GM12878 (cell line): ENCODE results near the gene C10orf143. TPM values are rescaled to one million over a fixed set of nuclear protein-coding genes. Genes with fewer than 3 reads are reported as not detected.

Experiments
- ATAC-seq: fragments of 200-7000 bp; cut with Tn5 transposase; 3 replicates; pipeline ENCODE4 v1.9.1; 2020; ENCODE audit warnings: mild to moderate bottlenecking, moderate library complexity
- BruUV-seq: library from RNA; stranded (reverse); fragments of 400-500 nt; replicated peaks from 2 replicates; lab custom pipeline; 2021; lab: Mats Ljungman, UMichigan
- CTCF ChIA-PET: fragments of 300-600 bp; sonication (Branson Sonifier 250); formaldehyde crosslinking; extraction: SDS; loops from one replicate; lab custom pipeline; 2021; ENCODE audit warnings: inconsistent platforms; lab: Yijun Ruan, JAX
- POLR2A ChIA-PET: fragments of 350-600 bp; formaldehyde crosslinking; extraction: SDS; loops from one replicate; lab custom pipeline; 2021; ENCODE audit warnings: inconsistent platforms; lab: Charles Lee
- RAD21 ChIA-PET: fragments of 300-600 bp; sonication (Branson Sonifier 250); formaldehyde crosslinking; loops from one replicate; lab custom pipeline; 2023; ENCODE audit warnings: antibody characterized with exemption; ENCODE audit not compliant: unreplicated experiment; lab: Charles Lee
- SMC1A ChIA-PET: fragments of 300-600 bp; sonication (Branson Sonifier 250); formaldehyde crosslinking; loops from one replicate; lab custom pipeline; 2023; ENCODE audit not compliant: unreplicated experiment, uncharacterized antibody; lab: Charles Lee
- DNase-seq: peaks from one replicate; pipeline ENCODE4 v3.0.0-alpha.2; 2011; ENCODE audit warnings: low read depth, low spot score
- FAIRE-seq: peaks from 3 replicates; lab custom pipeline; 2011; peaks lifted over from hg19 to GRCh38; lab: Jason Lieb, UNC
- H2AFZ ChIP-seq: 2 replicates; pipeline ENCODE4 v1.6.0; 2011; ENCODE audit warnings: low read depth, low read length, control low read depth; ENCODE audit not compliant: control insufficient read depth
- H3K27ac ChIP-seq: 2 replicates; pipeline ENCODE4 v1.5.1; 2011; ENCODE audit warnings: control low read depth; ENCODE audit not compliant: control insufficient read depth, insufficient read depth
- H3K27me3 ChIP-seq, 2 experiments: replicated peaks in 1 of 2; 2 replicates each; pipeline versions ENCODE4 v1.6.0 to v1.6.1; 2011; ENCODE audit warnings: low read length in 1 of 2; ENCODE audit not compliant: control insufficient read depth in 2 of 2, insufficient read depth in 2 of 2
- H3K36me3 ChIP-seq, 2 experiments: 2 replicates each; pipeline ENCODE4 v1.5.1; 2011; ENCODE audit warnings: low read length in 1 of 2; ENCODE audit not compliant: control insufficient read depth in 2 of 2, insufficient read depth in 2 of 2
- H3K4me1 ChIP-seq: 2 replicates; pipeline ENCODE4 v1.6.1; 2011; ENCODE audit warnings: mild to moderate bottlenecking, low read length, moderate library complexity, mixed read lengths; ENCODE audit not compliant: control insufficient read depth, insufficient read depth
- H3K4me2 ChIP-seq: 2 replicates; pipeline ENCODE4 v1.6.0; 2011; ENCODE audit warnings: control low read depth; ENCODE audit not compliant: control insufficient read depth, insufficient read depth
- H3K4me3 ChIP-seq: fragments of 200-600 bp; sonication (generic); 2 replicates; pipeline ENCODE4 v1.5.1; 2016
- H3K79me2 ChIP-seq: 2 replicates; pipeline ENCODE4 v1.6.0; 2011; ENCODE audit warnings: low read length; ENCODE audit not compliant: control insufficient read depth, insufficient read depth
- H3K9ac ChIP-seq: 2 replicates; pipeline ENCODE4 v1.8.0; 2011; ENCODE audit warnings: low read length, control low read depth, mixed read lengths; ENCODE audit not compliant: control insufficient read depth, insufficient read depth
- H3K9me3 ChIP-seq: replicated peaks from 3 replicates; pipeline ENCODE4 v1.5.1; 2011; ENCODE audit warnings: mild to moderate bottlenecking, low read length; ENCODE audit not compliant: control insufficient read depth, insufficient read depth
- H4K20me1 ChIP-seq: 2 replicates; pipeline ENCODE4 v1.6.0; 2011; ENCODE audit not compliant: control insufficient read depth, insufficient read depth
- CBFB ChIP-seq: IDR thresholded peaks from 2 replicates; pipeline ENCODE4 v1.6.1; 2016; ENCODE audit warnings: antibody characterized with exemption, low read depth
- EP300 ChIP-seq, 2 experiments: fragments of 150-350 bp in 1 of 2; IDR thresholded peaks; 2 replicates each; pipeline ENCODE4 v1.6.1; 2011 to 2012; ENCODE audit warnings: low read depth in 2 of 2, low read length in 2 of 2, borderline replicate concordance in 1 of 2, improper control_type of control experiment in 1 of 2, inconsistent platforms in 1 of 2; ENCODE audit not compliant: control insufficient read depth in 1 of 2
- HDAC6 ChIP-seq: fragments of 200-600 bp; sonication (generic); IDR thresholded peaks from one replicate; pipeline ENCODE4 v1.8.0; 2017; ENCODE audit warnings: antibody characterized with exemption; ENCODE audit not compliant: unreplicated experiment
- TBL1XR1 ChIP-seq: IDR thresholded peaks from 2 replicates; pipeline ENCODE4 v1.6.1; 2012; ENCODE audit warnings: low read depth, low read length, improper control_type of control experiment
- ZBED1 ChIP-seq: IDR thresholded peaks from 2 replicates; pipeline ENCODE4 v1.6.1; 2016; ENCODE audit warnings: borderline replicate concordance
- WGBS: methylation state at CpG from one replicate; pipeline ENCODE4 v1.1.6; 2016; ENCODE audit warnings: low lambda C conversion rate; ENCODE audit not compliant: insufficient replicate concordance, insufficient coverage; ENCODE audit errors: missing lambda C conversion rate; 5-methylcytosine and 5-hydroxymethylcytosine counted together
- in situ Hi-C: fragments of 300-500 bp; cut with MboI; formaldehyde crosslinking; loops from 9 replicates; pipeline ENCODE4 v1.14.3; 2018; ENCODE audit warnings: mixed read lengths
- intact Hi-C: fragments of 100-400 bp; cut with micrococcal nuclease; formaldehyde crosslinking; loops from one replicate; pipeline ENCODE4 v1.14.2; 2022; ENCODE audit not compliant: unreplicated experiment
- polyA plus RNA-seq, 11 experiments: library from polyadenylated mRNA; depleted of rRNA in 4 of 11; unstranded in 6 of 11; stranded (reverse) in 5 of 11; fragments of >200 nt; fragmentation: Nextera tagmentation in 4 of 11; fragmentation: Illumina TruSeq in 1 of 11; extraction: Ambion mirVana in 4 of 11; extraction: Trizol in 1 of 11; gene quantifications; 1 replicate in 1 of 11; 2 replicates in 10 of 11; pipeline versions ENCODE4 v1.2.1 to v1.2.3, GENCODE V29; 2011 to 2016; ENCODE audit warnings: inconsistent platforms in 2 of 11, missing spikeins in 2 of 11, low read depth in 1 of 11
- total RNA-seq, 4 experiments: library from RNA; depleted of rRNA in 3 of 4; stranded (reverse); fragments of >200 nt in 3 of 4; fragmentation: Illumina TruSeq in 1 of 4; extraction: Trizol in 1 of 4; gene quantifications; 2 replicates each; pipeline versions ENCODE4 v1.2.1 to v1.2.3, GENCODE V29; 2013 to 2021
- TF ChIP-seq, protein P1 (sequence below): IDR thresholded peaks from 2 replicates; pipeline ENCODE4 v1.6.1; 2012; ENCODE audit warnings: low read depth, low read length, improper control_type of control experiment

The C10orf143 gene
- total and polyA plus RNA-seq, 10 of the 15 experiments (the other 5 are each of a cell fraction or from before 2014, with no cell fraction given), result 0.64 to 7.9 (median 2.6) TPM

DNA sequence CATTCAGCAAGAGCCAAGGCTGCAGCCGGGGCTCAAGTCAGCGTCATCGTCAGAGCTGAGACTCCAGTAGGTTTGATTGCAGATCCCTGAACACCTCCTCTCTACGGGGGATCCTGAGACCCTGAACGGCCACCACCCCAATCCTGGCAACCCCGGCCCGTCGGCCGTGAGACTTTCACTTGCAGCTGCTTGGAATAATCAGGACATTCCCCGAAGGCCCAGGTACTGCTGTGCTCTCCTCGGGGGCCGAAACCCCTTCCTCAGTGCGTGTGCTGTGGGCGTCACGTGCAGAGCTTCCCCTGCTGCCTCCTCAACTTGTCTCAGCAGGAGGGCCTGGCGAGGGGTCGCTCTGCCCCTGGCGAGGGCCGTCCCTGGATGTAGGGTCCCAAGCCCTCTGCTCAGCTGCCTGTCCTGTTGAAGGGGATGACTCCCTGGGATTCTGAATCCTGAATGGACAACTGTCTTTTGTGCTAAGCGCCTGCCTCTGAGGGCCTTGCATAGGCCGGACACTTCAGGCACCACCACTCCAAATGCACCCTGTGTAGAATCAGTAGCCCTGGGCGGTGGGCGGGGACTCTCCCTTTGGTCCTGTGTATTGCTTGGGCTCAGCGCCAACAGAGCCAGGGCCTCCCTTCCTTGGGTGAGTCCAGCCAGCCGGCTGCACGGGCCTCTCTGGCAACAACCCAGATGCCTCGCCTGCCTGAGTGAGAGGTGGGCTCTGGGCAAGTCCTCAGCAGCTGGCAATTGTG is 82.7 kb downstream of the C10orf143 start:
- TF ChIP-seq CBFB (no peak), ZBED1 (no peak)
- Histone ChIP-seq H3K27ac (no peak overlapping the region), H3K79me2 (no peaks in the 10 kb centered on the region), H3K4me3 (no peak overlapping the region), H3K4me2 (no peak overlapping the region), H2AFZ (no peak overlapping the region), H3K9me3 (no peaks in the 10 kb centered on the region), H3K27me3 (no peaks in the 10 kb centered on the region), H3K4me1 (no peaks in the 10 kb centered on the region), H4K20me1 (no peaks in the 10 kb centered on the region), H3K36me3 (no peaks in the 10 kb centered on the region), H3K9ac (no peak overlapping the region)
- ChIA-PET SMC1A (no interaction called here), POLR2A (no interaction called here), RAD21 (no interaction called here), CTCF (no interaction called here)
- FAIRE-seq (no peak), ATAC-seq (no peak), DNase-seq (no peak)
- in situ Hi-C loops (no loop called here), intact Hi-C loops (no loop called here)
- WGBS, result 54% methylated on average over 24 of the region's 27 CpGs
- no TSS peak for BruUV-seq

DNA sequence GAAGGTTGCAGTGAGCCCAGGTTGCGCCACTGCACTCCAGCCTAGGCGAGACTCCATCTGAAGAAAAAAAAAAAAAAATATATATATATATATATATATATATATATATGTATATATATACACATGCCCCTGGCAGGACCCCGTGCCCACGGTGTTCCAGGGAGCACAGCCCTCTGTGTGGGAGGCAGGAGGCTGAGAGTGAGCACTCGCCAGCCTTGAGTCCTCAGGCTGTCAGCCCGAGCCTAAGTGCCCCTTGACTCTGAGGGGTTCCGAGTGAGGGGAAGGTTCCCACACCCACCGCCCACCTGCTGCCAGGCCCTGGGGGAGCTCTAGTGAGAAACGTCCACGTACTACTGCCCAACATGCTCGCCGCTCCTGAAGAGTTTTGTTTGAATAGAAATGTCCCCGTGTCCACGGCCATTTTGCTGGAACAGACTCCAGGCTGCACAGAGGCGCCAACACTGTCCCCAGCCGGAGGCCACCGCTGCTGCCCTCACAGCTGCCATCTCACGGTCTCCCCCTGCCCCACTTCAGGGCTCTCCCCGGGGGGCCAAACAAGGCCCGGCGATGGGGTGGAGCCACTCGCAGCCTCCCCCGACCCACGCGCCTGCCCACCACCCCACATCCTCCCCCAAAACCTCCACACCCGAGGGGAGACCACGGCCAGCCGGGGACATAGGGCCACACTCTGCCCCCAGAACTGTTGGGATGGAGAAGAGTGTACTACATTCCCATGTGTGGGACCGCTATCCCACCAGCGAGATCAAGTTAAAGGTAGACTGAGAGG is 83.8 kb downstream of the C10orf143 start:
- POLR2A ChIA-PET, result no interaction called here
- no peak overlapping the region for H3K4me2 ChIP-seq
- RAD21 ChIA-PET, result no interaction called here
- no peaks in the 10 kb centered on the region for H3K36me3 ChIP-seq
- H3K79me2 ChIP-seq, result no peaks in the 10 kb centered on the region
- no peak overlapping the region for H3K9ac ChIP-seq
- ATAC-seq (no peak), FAIRE-seq (no peak), DNase-seq (no peak)
- SMC1A ChIA-PET, result no interaction called here
- H2AFZ ChIP-seq, result no peak overlapping the region
- H3K4me1 ChIP-seq, result no peaks in the 10 kb centered on the region
- H3K9me3 ChIP-seq, result no peaks in the 10 kb centered on the region
- no peak overlapping the region for H3K4me3 ChIP-seq
- no peak overlapping the region for H3K27ac ChIP-seq
- H3K27me3 ChIP-seq, result no peaks in the 10 kb centered on the region
- no TSS peak for BruUV-seq
- CTCF ChIA-PET, result no interaction called here
- WGBS, result 37% methylated on average over 22 of the region's 30 CpGs
- no peaks in the 10 kb centered on the region for H4K20me1 ChIP-seq
- in situ Hi-C loops, result no loop called here
- TF ChIP-seq, protein P1, sequence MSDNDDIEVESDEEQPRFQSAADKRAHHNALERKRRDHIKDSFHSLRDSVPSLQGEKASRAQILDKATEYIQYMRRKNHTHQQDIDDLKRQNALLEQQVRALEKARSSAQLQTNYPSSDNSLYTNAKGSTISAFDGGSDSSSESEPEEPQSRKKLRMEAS, result no peak
- TF ChIP-seq TBL1XR1 (no peak), HDAC6 (no peak), EP300 (IDR thresholded peaks at IDR 0.05; ENCODE audit: borderline replicate concordance in 1 of 2, control insufficient read depth in 1 of 2, low read depth in 2 of 2, low read length in 2 of 2) (no peak)
- intact Hi-C loops, result no loop called here
